Measurements from ENCODE around the gene ANK2. TPM values are rescaled to one million over a fixed set of nuclear protein-coding genes. Genes with fewer than 3 reads are reported as not detected.

ANK2 gene
- total RNA-seq, 4 donors from 2014 or later = 74.2 to 127 (median 87.5) TPM

- DNase-seq = no peak
These were observed 45.3 kb downstream of the ANK2 start for GRCh38 chr4:113094802-113095201.

GRCh38 chr4:113101669-113102068 is 52.2 kb downstream of the ANK2 start:
- in situ Hi-C loops (cut with MboI; ENCODE audit: low sequenced_read_pairs in 4 of 4) = loop anchor here in 3 of 4 donors (25.0 kb wide), 2 partner anchors 111 to 186 kb away; no protein-coding TSS in a partner anchor
- no peak overlapping the region for H3K4me3 ChIP-seq
- H3K4me1 ChIP-seq = no peaks in the 10 kb centered on the region
- ATAC-seq = no peak
- H3K9me3 ChIP-seq = no peaks in the 10 kb centered on the region
- intact Hi-C loops (cut with DNase I; ENCODE audit: low total_unique reads) = no loop called here
- H3K27me3 ChIP-seq = no peaks in the 10 kb centered on the region
- H3K27ac ChIP-seq = no peak overlapping the region
- H3K36me3 ChIP-seq = no peaks in the 10 kb centered on the region
- DNase-seq = no peak
- TF ChIP-seq, protein P1, sequence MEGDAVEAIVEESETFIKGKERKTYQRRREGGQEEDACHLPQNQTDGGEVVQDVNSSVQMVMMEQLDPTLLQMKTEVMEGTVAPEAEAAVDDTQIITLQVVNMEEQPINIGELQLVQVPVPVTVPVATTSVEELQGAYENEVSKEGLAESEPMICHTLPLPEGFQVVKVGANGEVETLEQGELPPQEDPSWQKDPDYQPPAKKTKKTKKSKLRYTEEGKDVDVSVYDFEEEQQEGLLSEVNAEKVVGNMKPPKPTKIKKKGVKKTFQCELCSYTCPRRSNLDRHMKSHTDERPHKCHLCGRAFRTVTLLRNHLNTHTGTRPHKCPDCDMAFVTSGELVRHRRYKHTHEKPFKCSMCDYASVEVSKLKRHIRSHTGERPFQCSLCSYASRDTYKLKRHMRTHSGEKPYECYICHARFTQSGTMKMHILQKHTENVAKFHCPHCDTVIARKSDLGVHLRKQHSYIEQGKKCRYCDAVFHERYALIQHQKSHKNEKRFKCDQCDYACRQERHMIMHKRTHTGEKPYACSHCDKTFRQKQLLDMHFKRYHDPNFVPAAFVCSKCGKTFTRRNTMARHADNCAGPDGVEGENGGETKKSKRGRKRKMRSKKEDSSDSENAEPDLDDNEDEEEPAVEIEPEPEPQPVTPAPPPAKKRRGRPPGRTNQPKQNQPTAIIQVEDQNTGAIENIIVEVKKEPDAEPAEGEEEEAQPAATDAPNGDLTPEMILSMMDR (IDR thresholded peaks at IDR 0.05 in 4 of 5, conservative IDR thresholded peaks at IDR 0.05 in 1 of 5) = no peak
- TF ChIP-seq POLR2A (IDR thresholded peaks at IDR 0.05) = no peak

More at GRCh38 chr4:113094802-113095201, 45.3 kb downstream of the ANK2 start:
- Histone ChIP-seq H3K27ac (no peak overlapping the region), H3K9me3 (no peaks in the 10 kb centered on the region), H3K36me3 (no peaks in the 10 kb centered on the region), H3K4me3 (no peak overlapping the region), H3K27me3 (no peaks in the 10 kb centered on the region), H3K4me1 (no peaks in the 10 kb centered on the region)
- in situ Hi-C loops (cut with MboI; ENCODE audit: low sequenced_read_pairs in 4 of 4) = no loop called here
- TF ChIP-seq, protein P1 (IDR thresholded peaks at IDR 0.05 in 4 of 5, conservative IDR thresholded peaks at IDR 0.05 in 1 of 5) = peak in 4 of 5 experiments; percentile 22 to 56 (median 37)
- TF ChIP-seq POLR2A (IDR thresholded peaks at IDR 0.05) = no peak
- no peak for ATAC-seq
- intact Hi-C loops (cut with DNase I; ENCODE audit: low total_unique reads) = no loop called here

DNA sequence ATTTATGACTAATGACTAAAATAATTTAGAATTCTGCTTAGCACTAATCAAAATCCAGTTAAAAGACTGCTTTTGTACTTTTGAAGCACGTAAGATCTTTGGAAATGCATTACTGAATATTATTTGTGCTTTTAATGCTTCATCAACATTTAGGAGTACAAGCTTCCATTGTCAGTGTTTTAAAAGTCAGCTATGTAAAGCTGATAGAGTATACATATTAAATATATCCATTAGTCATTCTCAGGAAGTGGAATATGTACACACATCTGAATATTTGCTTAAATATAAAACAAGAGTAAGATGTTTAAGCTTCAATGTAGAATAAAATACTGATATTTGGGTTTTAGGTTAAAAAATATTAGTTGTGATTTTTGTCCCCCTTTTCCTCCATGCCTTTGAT is 54.1 kb downstream of the ANK2 start:
- Histone ChIP-seq H3K4me3 (no peak overlapping the region), H3K27me3 (no peaks in the 10 kb centered on the region), H3K27ac (no peak overlapping the region), H3K4me1 (no peaks in the 10 kb centered on the region), H3K36me3 (no peaks in the 10 kb centered on the region), H3K9me3 (no peaks in the 10 kb centered on the region)
- intact Hi-C loops (cut with DNase I; ENCODE audit: low total_unique reads) = no loop called here
- no peak for TF ChIP-seq POLR2A (IDR thresholded peaks at IDR 0.05)
- TF ChIP-seq, protein P1 (IDR thresholded peaks at IDR 0.05 in 4 of 5, conservative IDR thresholded peaks at IDR 0.05 in 1 of 5) = no peak
- ATAC-seq (no peak), DNase-seq (no peak)
- in situ Hi-C loops (cut with MboI; ENCODE audit: low sequenced_read_pairs in 4 of 4) = loop anchor here in 3 of 4 donors (25.0 kb wide), 2 partner anchors 109 to 184 kb away; no protein-coding TSS in a partner anchor

DNA sequence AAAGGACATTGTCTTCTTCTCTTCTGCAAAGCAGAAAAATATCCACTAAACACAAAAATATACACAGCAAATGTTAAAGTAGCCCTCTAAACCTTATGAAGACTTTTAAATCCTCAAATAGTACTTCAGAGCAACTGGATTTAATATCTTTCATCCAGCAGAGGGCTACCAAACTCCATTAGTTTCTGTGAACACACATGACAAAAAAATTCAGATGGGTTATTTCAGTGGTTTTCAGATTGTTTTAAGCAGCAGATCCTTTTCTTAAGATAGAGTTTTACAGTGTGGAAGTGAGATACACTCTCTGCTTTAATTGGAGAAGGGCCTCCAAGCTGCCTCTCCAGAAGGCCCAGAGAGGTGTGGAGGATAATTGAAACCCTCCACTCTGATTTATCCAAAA is 56.7 kb downstream of the ANK2 start:
- Histone ChIP-seq H3K36me3 (no peaks in the 10 kb centered on the region), H3K27me3 (no peaks in the 10 kb centered on the region), H3K4me3 (no peak overlapping the region), H3K4me1 (no peaks in the 10 kb centered on the region), H3K27ac (no peak overlapping the region), H3K9me3 (no peaks in the 10 kb centered on the region)
- intact Hi-C loops (cut with DNase I; ENCODE audit: low total_unique reads) = loop anchor here (2.0 to 5.0 kb wide), 2 partner anchors 41 to 75 kb away; no protein-coding TSS in a partner anchor
- TF ChIP-seq, protein P1 (IDR thresholded peaks at IDR 0.05 in 4 of 5, conservative IDR thresholded peaks at IDR 0.05 in 1 of 5) = peak; percentile 48 to 62 (median 55)
- TF ChIP-seq POLR2A (IDR thresholded peaks at IDR 0.05) = no peak
- ATAC-seq = peak; percentile 53 to 87
- in situ Hi-C loops (cut with MboI; ENCODE audit: low sequenced_read_pairs in 4 of 4) = loop anchor here in 3 of 4 donors (25.0 kb wide), 2 partner anchors 106 to 181 kb away; no protein-coding TSS in a partner anchor
- DNase-seq = no peak
